Spleen (tissue), 11 donors: ENCODE measurements around the gene DUS1L. TPM values are rescaled to one million over a fixed set of nuclear protein-coding genes. Genes with fewer than 3 reads are reported as not detected.

Source experiments
- DNase-seq: peaks from one replicate; pipeline ENCODE4 v3.0.0-alpha.2; 2020
- H3K27ac ChIP-seq, 8 donors: fragments of 200-600 bp; sonication (generic) in 7 of 8; 1 replicate in 4 of 8; 2 replicates in 4 of 8; pipeline versions ENCODE4 v1.5.0 to v1.8.0; 2016 to 2021; ENCODE audit warnings: inconsistent platforms in 4 of 8, mild to moderate bottlenecking in 4 of 8, moderate library complexity in 1 of 8
- H3K27me3 ChIP-seq, 7 donors: fragments of 200-600 bp; sonication (generic) in 6 of 7; replicated peaks in 1 of 7; 1 replicate in 4 of 7; 2 replicates in 3 of 7; pipeline versions ENCODE4 v1.5.0 to v1.8.0; 2016 to 2021; ENCODE audit warnings: inconsistent platforms in 3 of 7, mild to moderate bottlenecking in 1 of 7
- H3K36me3 ChIP-seq, 6 donors: fragments of 200-600 bp; sonication (generic) in 5 of 6; 1 replicate in 4 of 6; 2 replicates in 2 of 6; pipeline versions ENCODE4 v1.5.0 to v1.8.0; 2016 to 2021; ENCODE audit warnings: inconsistent platforms in 2 of 6
- H3K4me1 ChIP-seq, 6 donors: fragments of 200-600 bp; sonication (generic) in 5 of 6; 1 replicate in 3 of 6; 2 replicates in 3 of 6; pipeline versions ENCODE4 v1.5.0 to v1.8.0; 2016 to 2021; ENCODE audit warnings: inconsistent platforms in 3 of 6
- H3K4me3 ChIP-seq, 8 donors: fragments of 200-600 bp; sonication (generic) in 7 of 8; 1 replicate in 4 of 8; 2 replicates in 4 of 8; pipeline versions ENCODE4 v1.5.0 to v1.8.0; 2016 to 2021; ENCODE audit warnings: inconsistent platforms in 4 of 8, mild to moderate bottlenecking in 4 of 8, moderate library complexity in 2 of 8
- H3K9me3 ChIP-seq, 8 donors: fragments of 200-600 bp; sonication (generic) in 7 of 8; 1 replicate in 4 of 8; 2 replicates in 4 of 8; pipeline versions ENCODE4 v1.5.0 to v1.8.0; 2016 to 2021; ENCODE audit warnings: inconsistent platforms in 4 of 8
- CTCF ChIP-seq, 11 experiments: fragments of 200-600 bp in 7 of 11; fragments of 450-650 bp in 4 of 11; sonication (generic) in 4 of 11; IDR thresholded peaks in 8 of 11; conservative IDR thresholded peaks in 3 of 11; 1 replicate in 7 of 11; 2 replicates in 4 of 11; pipeline versions ENCODE4 v1.4.0 to v1.8.0; 2016 to 2021; ENCODE audit warnings: antibody characterized with exemption in 11 of 11, inconsistent platforms in 4 of 11, mild to moderate bottlenecking in 1 of 11
- POLR2A ChIP-seq, 3 donors: fragments of 450-650 bp; IDR thresholded peaks; one replicate each; pipeline ENCODE4 v1.5.1; 2017; ENCODE audit warnings: antibody characterized with exemption in 3 of 3, mild to moderate bottlenecking in 1 of 3
- POLR2AphosphoS5 ChIP-seq, 3 donors: sonication (generic); formaldehyde crosslinking; IDR thresholded peaks; one replicate each; pipeline ENCODE4 v1.5.1; 2017; ENCODE audit warnings: antibody characterized with exemption in 3 of 3
- WGBS, 5 donors: extraction: QIAGEN DNeasy Blood & Tissue Kit in 3 of 5; methylation state at CpG; one replicate each; pipeline versions ENCODE4 v1.1.5 to v1.1.7; 2013 to 2018; 5-methylcytosine and 5-hydroxymethylcytosine counted together
- intact Hi-C: fragments of 100-400 bp; cut with DNase I; formaldehyde crosslinking; loops from one replicate; pipeline ENCODE4 v1.15.0; 2023; ENCODE audit warnings: low total_unique reads
- polyA plus RNA-seq, 3 donors: library from polyadenylated mRNA; stranded (reverse); fragments of 200-250 nt; gene quantifications; one replicate each; pipeline ENCODE4 v1.2.1, GENCODE V29; 2013
- total RNA-seq, 7 donors: library from RNA; depleted of rRNA in 3 of 7; stranded (reverse); fragments of >200 nt in 3 of 7; fragmentation: NEBNext Ultra II Directional in 4 of 7; extraction: Animal tissue kit (Norgen Biotek cat#: 25700) in 4 of 7; gene quantifications; one replicate each; pipeline versions ENCODE4 v1.1.0 to v1.2.1, GENCODE V29; 2016 to 2021
- donor health status: healthy with polysubstance abuse.
- donor health status: DM: no; HTN: no; CAD: no; lungs with moderate emphysema.
- donor health status: DM: no; HTN: no; CAD: no.
- donor health status: Bipolar disorder and iron deficiency.
- donor health status: healthy.
- donor health status: DM: no; HTN: no; CAD: no.
- donor health status: DM: yes; HTN: yes; CAD: no.

The DUS1L gene
- total and polyA plus RNA-seq, 10 donors = 76.4 to 174 (median 103) TPM

GRCh38 chr17:82035956-82036633 lies 29.5 kb downstream of the DUS1L start:
- no peaks in the 10 kb centered on the region for H3K9me3 ChIP-seq
- H3K4me3 ChIP-seq = peak overlapping the region in 5 of 8 donors; percentile 59 to 81 (median 60)
- H3K4me1 ChIP-seq = peaks cover 6 to 53% (median 31%) of the 10 kb centered on the region in 6 donors
- intact Hi-C loops = no loop called here
- no peak for DNase-seq
- H3K27me3 ChIP-seq = peaks cover 0 to 13% (median 7%) of the 10 kb centered on the region in 7 donors
- H3K27ac ChIP-seq = peak overlapping the region in 4 of 8 donors; percentile 95 to 97 (median 96)
- WGBS, 5 donors = 86 to 94% (median 91%) methylated on average over 8 to 20 of the region's 20 CpGs
- H3K36me3 ChIP-seq = peaks cover 0 to 12% (median 0%) of the 10 kb centered on the region in 6 donors
- TF ChIP-seq POLR2AphosphoS5 (IDR thresholded peaks at IDR 0.05) (no peak), POLR2A (IDR thresholded peaks at IDR 0.05) (no peak), CTCF (IDR thresholded peaks at IDR 0.05 in 8 of 11, conservative IDR thresholded peaks at IDR 0.05 in 3 of 11) (no peak)

GRCh38 chr17:82035488-82035887 lies 30.1 kb downstream of the DUS1L start:
- WGBS, 5 donors = 83 to 96% (median 93%) methylated on average over 7 to 8 of the region's 8 CpGs
- H3K27ac ChIP-seq = no peak overlapping the region
- H3K27me3 ChIP-seq = peaks cover 0 to 19% (median 7%) of the 10 kb centered on the region in 7 donors
- peaks cover 0 to 12% (median 0%) of the 10 kb centered on the region in 6 donors for H3K36me3 ChIP-seq
- peaks cover 9 to 59% (median 37%) of the 10 kb centered on the region in 6 donors for H3K4me1 ChIP-seq
- no peak for DNase-seq
- TF ChIP-seq CTCF (IDR thresholded peaks at IDR 0.05 in 8 of 11, conservative IDR thresholded peaks at IDR 0.05 in 3 of 11) = no peak
- TF ChIP-seq POLR2A (IDR thresholded peaks at IDR 0.05) = no peak
- no peak for TF ChIP-seq POLR2AphosphoS5 (IDR thresholded peaks at IDR 0.05)
- intact Hi-C loops = no loop called here
- H3K9me3 ChIP-seq = no peaks in the 10 kb centered on the region
- H3K4me3 ChIP-seq = no peak overlapping the region

- intact Hi-C loops = no loop called here
- Histone ChIP-seq H3K36me3 (peaks cover 0 to 14% (median 0%) of the 10 kb centered on the region in 6 donors), H3K27me3 (peaks cover 0 to 24% (median 7%) of the 10 kb centered on the region in 7 donors), H3K27ac (no peak overlapping the region), H3K4me3 (no peak overlapping the region), H3K9me3 (no peaks in the 10 kb centered on the region), H3K4me1 (peaks cover 16 to 69% (median 47%) of the 10 kb centered on the region in 6 donors)
- TF ChIP-seq POLR2A (IDR thresholded peaks at IDR 0.05) (no peak), POLR2AphosphoS5 (IDR thresholded peaks at IDR 0.05) (no peak), CTCF (IDR thresholded peaks at IDR 0.05 in 8 of 11, conservative IDR thresholded peaks at IDR 0.05 in 3 of 11) (no peak)
- no peak for DNase-seq
- 85 to 95% (median 93%) methylated on average over 22 to 23 of the region's 23 CpGs for WGBS, 5 donors
Observed at GRCh38 chr17:82034371-82035011, 31.1 kb downstream of the DUS1L start.
